ENCODE measurements around the gene SRRM4.

SRRM4 gene

DNA sequence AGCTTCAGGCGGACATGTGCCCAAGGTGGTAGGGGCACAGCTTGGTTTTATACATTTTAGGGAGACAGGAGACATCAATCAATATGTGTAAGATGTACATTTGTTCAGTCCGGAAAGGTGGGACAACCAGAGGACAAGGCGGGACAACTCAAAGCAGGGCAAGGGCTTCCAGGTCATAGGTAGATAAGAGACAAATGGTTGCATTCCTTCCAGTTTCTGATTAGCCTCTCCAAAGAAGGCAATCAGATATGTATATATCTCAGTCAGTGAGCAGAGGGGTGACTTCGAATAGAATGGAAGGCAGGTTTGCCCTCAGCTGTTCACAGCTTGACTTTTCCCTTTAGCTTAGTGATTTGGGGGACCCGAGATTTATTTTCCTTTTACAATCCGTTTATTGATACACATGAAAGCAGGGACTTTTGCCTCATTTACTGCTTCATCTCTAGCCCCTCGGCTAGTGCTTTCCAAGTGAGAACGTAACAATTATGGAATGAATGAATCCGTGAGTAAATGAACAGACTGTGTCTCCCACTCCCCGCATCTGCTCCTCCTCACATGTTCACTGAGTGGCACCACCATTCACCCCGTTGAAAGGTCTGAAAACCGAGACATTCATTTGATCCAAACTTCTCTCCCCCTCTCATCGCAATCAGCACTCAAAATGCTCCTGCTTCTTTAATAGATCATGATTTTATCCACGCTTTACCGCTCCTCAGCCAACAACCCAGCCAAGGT, 190.5 kb downstream of the SRRM4 start:
- no peak for DNase-seq

GRCh38 chr12:119175081-119175480, 193.7 kb downstream of the SRRM4 start:
- no peak for DNase-seq

DNA sequence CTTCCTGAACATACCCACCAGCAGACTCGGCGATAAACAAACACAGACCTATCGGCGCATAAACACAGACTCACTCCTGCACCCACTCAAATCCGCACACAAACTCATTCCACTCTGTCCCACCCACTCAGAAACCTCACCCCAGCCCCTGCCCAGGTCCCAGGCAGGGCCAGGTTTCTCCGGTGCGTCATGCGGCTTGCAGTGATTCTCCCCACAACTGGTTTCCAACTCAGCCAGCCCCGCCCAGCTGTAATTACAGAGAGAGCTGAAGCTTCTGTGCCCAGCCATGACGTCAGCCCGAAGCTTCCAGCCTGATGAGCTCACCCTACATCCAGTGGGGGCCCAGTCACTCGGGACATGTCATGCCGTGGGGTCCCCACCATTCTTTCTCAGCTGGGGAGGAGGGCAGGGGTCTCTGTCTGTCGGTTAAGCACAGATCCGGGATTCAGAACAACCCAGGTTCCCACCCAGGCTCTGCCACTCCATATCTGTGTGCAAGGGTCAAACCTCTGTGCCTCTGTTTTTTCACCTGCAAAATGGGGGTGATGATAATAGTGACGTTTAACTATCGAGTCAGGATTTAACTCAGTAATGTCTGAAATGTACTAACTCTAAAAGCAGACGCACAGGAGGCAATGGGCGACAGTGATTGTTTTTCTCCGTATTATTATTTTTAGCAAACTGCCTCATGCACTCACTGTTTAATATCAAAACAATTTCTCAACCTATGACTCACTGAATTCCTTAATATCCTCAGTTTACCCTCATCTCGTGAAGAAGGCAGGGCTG, 195.1 kb downstream of the SRRM4 start:
- DNase-seq = no peak

GRCh38 chr12:119177056-119177325, 195.7 kb downstream of the SRRM4 start:
- DNase-seq = no peak

DNA sequence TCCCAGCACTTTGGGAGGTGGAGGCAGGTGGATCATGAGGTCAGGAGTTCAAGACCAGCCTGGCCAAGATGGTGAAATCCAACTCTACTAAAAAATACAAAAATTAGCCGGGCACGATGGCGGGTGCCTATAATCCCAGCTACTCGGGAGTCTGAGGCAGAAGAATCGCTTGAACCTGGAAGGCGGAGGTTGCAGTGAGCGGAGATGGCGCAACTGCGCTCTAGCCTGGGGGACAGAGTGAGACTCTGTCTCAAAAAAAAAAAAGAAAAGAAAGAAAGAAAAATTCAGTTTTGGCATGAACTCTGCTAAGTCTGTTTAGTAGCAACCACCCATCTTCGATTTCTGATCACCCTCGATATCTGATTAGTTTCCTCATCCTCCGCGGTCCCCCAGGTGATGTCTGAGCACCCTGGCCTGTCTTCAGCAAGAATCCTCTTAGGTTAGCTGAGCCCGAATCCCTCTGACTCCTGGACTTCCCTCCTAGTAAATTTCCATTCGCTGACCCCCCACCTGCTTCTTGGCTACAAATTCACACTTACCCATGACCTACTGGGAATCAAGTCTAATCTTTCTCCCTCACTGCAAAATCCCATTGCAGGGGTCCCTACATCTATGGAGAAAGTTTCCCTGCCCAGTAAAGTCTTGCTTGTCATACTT, 196.5 kb downstream of the SRRM4 start:
- no peak for DNase-seq

GRCh38 chr12:119178544-119179334, 197.4 kb downstream of the SRRM4 start, which contains the start of gene HSPB8:
Gene HSPB8, plus strand, starts transcription at chr12:119178931. Its CDS starts 382 bp downstream, at chr12:119179313.
- no peak for DNase-seq

GRCh38 chr12:119179335-119180021, 198.1 kb downstream of the SRRM4 start:
- no peak for DNase-seq

GRCh38 chr12:119180380-119181040, 199.2 kb downstream of the SRRM4 start:
- no peak for DNase-seq

DNA sequence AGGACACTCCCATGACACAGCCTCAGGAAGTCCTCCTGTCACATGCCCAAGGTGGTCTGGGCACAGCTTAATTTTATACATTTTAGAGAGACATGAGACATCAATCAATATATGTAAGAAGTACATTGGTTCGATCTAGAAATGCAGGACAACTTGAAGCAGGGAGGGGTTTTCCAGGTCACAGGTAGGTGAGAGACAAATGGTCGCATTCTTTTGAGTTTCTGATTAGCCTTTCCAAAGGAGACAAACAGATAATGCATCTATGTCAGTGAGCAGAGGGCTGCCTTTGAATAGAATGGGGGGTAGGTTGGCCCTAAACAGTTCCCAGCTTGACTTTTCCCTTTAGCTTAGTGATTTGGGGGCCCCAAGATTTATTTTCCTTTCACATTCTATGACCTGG, 199.9 kb downstream of the SRRM4 start:
- no peak for DNase-seq

DNA sequence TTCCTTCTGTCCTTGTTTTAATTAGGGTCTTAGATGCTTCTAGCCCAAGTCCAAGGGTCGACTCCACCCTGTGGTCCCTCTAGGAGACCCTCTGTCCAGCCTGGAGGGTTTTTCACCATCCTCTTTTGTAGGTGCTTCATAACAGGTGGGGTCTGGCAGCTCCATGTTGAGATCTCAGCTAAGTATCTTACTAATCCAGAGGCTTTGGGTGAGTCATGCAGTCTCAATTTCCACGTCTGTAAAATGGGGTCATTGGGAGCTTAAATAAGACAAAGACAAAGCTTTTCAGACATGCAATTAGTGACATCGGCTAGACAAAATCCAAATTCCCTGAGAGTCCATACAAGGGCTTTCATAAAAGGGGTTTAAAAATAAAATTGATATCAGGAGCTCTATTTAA, 200.6 kb downstream of the SRRM4 start:
- no peak for DNase-seq

DNA sequence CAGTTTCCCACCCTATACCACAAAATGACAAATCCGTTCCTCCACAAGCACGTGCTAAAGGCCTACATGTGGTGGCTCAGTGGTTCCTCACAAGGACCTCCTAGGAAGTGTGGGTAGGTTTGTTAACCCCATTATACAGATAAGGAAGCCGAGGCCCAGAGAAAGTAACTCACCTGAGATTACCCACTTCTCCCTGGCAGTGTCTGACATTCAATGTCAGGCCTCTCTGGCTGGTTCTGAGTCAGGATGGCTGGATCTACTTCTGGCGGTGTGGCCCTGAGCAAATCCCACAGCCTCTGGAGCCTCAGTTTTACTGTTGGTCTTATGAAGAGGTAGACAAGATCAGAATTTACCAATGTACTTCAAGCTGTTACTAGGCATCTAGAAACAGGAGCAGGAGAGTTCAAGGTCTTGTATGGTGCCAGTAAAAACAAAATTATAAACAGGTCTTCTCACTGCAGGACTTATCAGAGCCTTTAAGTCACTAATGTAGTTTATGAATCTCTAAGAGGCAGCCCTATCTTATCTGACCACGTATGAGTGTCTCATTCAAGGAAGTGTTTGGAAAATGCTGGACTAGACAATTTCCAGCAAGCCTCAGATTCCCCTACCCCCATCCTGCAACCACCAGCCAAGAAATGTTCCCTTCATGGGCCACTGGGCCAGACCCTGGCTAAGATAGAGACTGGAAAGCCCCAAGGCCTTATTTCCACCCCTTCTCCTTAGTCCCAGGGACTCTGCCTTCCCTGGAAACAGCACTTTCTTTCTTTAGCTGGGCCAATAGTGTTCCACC, 201.6 kb downstream of the SRRM4 start:
- DNase-seq = no peak

GRCh38 chr12:119183942-119184695, 202.8 kb downstream of the SRRM4 start:
- DNase-seq = no peak

DNA sequence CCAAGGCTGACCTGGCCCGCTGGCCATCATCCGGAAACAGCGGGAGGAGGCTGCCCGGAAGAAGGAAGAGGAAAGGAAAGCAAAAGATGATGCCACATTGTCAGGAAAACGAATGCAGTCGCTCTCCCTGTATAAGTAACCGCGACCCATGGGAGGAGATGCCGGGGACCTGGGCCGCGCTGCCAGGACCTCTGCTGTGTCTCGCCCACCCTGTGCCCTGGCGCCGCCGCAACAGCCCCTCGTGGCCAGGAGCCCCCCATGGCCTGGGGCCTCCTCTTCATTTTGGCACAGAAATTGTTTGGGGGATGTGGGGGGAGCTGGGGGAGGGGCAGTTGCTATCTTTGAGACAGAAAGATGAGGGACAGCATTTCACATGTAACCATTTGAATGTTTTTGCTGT, 213.9 kb downstream of the SRRM4 start:
- no peak for DNase-seq

DNA sequence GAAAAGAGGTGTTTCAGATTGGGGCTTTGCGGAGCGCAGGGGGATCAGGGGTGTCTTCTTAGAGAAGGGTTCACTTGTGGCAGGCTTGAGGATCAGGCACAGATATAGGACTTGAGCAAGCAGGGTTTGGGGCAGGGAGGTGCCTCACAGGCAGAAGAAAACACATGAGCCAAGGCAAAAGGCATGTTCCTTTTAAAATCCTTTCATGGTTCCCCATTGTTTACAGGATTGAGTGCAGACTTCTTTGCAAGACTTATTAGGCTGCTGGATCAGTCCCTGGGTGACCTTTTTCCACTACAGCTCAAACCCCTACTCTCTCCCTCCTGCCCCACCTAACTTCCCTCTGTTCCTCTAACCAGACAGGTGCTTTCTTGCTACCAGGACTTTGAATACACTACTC, 217.1 kb downstream of the SRRM4 start:
- DNase-seq = no peak

GRCh38 chr12:119200601-119201000, 219.3 kb downstream of the SRRM4 start:
- DNase-seq = no peak

GRCh38 chr12:119201789-119202543, 220.6 kb downstream of the SRRM4 start:
- no peak for DNase-seq

DNA sequence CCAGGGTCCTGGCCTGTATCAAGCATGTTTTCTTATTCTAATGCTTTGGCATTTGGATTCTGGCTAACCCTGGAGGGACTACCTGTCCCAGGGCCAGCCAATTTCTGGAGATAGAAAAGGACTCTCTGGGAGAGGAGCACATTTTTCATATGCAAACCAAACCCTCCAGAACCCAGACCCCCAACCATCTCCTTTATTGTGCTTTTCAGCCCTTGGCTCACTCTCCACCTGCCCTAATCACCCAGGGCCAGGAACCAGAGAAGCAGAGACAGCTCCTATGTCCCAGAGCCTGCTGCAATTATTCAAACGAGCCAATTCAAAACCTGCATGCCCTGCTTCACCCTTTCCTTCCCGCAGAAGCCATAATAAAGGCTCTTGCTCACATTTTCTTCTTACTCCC, 221.2 kb downstream of the SRRM4 start:
- no peak for DNase-seq

GRCh38 chr12:119204131-119204530, 222.8 kb downstream of the SRRM4 start:
- DNase-seq = no peak

- DNase-seq = no peak
These were observed 223.4 kb downstream of the SRRM4 start for GRCh38 chr12:119204671-119205285.
